Umbilical cord (tissue), 2 donors: ENCODE results near the gene FRAS1. TPM values are rescaled to one million over a fixed set of nuclear protein-coding genes. Genes with fewer than 3 reads are reported as not detected.
"Not testable (repeated sequence)": the region's sequence is repeated elsewhere in the genome, so short reads cannot be mapped to it uniquely, and the experiment has no call there.

ENCODE experiments used
- DNase-seq: peaks from one replicate; pipeline ENCODE4 v3.0.0-alpha.2; 2015; ENCODE audit warnings: low spot score
- total RNA-seq: library from RNA; depleted of rRNA; stranded (reverse); fragments of >200 nt; gene quantifications from one replicate; pipeline ENCODE4 v1.2.3, GENCODE V29; 2014; ENCODE audit warnings: low replicate concordance; ENCODE audit not compliant: insufficient read depth

The FRAS1 gene
- total RNA-seq, 1 donor from 2014 or later, result 47.7 TPM

GRCh38 chr4:78057600-78058550 lies 752 bp downstream of the FRAS1 start:
- peak; percentile 54 for DNase-seq

GRCh38 chr4:78058591-78059523 lies 1.7 kb downstream of the FRAS1 start:
- peak; percentile 49 for DNase-seq

- DNase-seq, result peak; percentile 75
Observed at GRCh38 chr4:78059524-78059889, 2.4 kb downstream of the FRAS1 start.

GRCh38 chr4:78059938-78060337 lies 2.8 kb downstream of the FRAS1 start:
- no peak for DNase-seq

GRCh38 chr4:78061939-78062570 lies 4.9 kb downstream of the FRAS1 start:
- no peak for DNase-seq

GRCh38 chr4:78065508-78066192 lies 8.5 kb downstream of the FRAS1 start:
- no peak for DNase-seq

GRCh38 chr4:78068481-78068880 lies 11.4 kb downstream of the FRAS1 start:
- no peak for DNase-seq

- DNase-seq, result no peak
Observed at GRCh38 chr4:78069319-78069718, 12.2 kb downstream of the FRAS1 start.

- no peak for DNase-seq
Observed at GRCh38 chr4:78069859-78070258, 12.7 kb downstream of the FRAS1 start.

GRCh38 chr4:78070731-78071282 lies 13.7 kb downstream of the FRAS1 start:
- DNase-seq, result no peak

GRCh38 chr4:78074759-78075158 lies 17.6 kb downstream of the FRAS1 start:
- peak; percentile 79 for DNase-seq

- DNase-seq, result no peak
Observed at GRCh38 chr4:78075986-78076385, 18.9 kb downstream of the FRAS1 start.

GRCh38 chr4:78078101-78078500 lies 21.0 kb downstream of the FRAS1 start:
- no peak for DNase-seq

- DNase-seq, result no peak
Observed at GRCh38 chr4:78079726-78080430, 22.8 kb downstream of the FRAS1 start.

GRCh38 chr4:78081541-78081940 lies 24.4 kb downstream of the FRAS1 start:
- DNase-seq, result peak; percentile 28

GRCh38 chr4:78083035-78083434 lies 25.9 kb downstream of the FRAS1 start:
- DNase-seq, result no peak

GRCh38 chr4:78091534-78091933 lies 34.4 kb downstream of the FRAS1 start:
- no peak for DNase-seq

- not testable (repeated sequence) for DNase-seq
Observed at GRCh38 chr4:78092350-78092749, 35.2 kb downstream of the FRAS1 start.

- DNase-seq, result no peak
Observed at GRCh38 chr4:78092850-78093249, 35.7 kb downstream of the FRAS1 start.

- no peak for DNase-seq
Observed at GRCh38 chr4:78095081-78095480, 38.0 kb downstream of the FRAS1 start.
